Measurements from ENCODE around the gene BRSK2.

The BRSK2 gene

GRCh38 chr11:1445741-1446445, 56.2 kb downstream of the BRSK2 start:
- TF ChIP-seq CTCF (IDR thresholded peaks at IDR 0.05) = no peak

GRCh38 chr11:1446623-1447022, 56.9 kb downstream of the BRSK2 start:
- TF ChIP-seq CTCF (IDR thresholded peaks at IDR 0.05) = no peak

GRCh38 chr11:1447845-1448825, 58.4 kb downstream of the BRSK2 start:
- TF ChIP-seq CTCF (IDR thresholded peaks at IDR 0.05) = no peak

- TF ChIP-seq CTCF (IDR thresholded peaks at IDR 0.05) = no peak
Measured at GRCh38 chr11:1448882-1449281, 59.1 kb downstream of the BRSK2 start.

GRCh38 chr11:1449490-1450243, 59.9 kb downstream of the BRSK2 start:
- no peak for TF ChIP-seq CTCF (IDR thresholded peaks at IDR 0.05)

GRCh38 chr11:1450344-1450875, 60.7 kb downstream of the BRSK2 start:
- TF ChIP-seq CTCF (IDR thresholded peaks at IDR 0.05) = no peak
